A673 (cell line): Measurements from ENCODE around the gene RHOC.

Experiments
- EZH2 ChIP-seq: fragments of 200-600 bp; sonication (generic); IDR thresholded peaks from 2 replicates; pipeline ENCODE4 v1.6.1; 2017; ENCODE audit warnings: borderline replicate concordance, low read depth, mild to moderate bottlenecking, mixed read lengths, antibody characterized with exemption, low read length; ENCODE audit not compliant: poor library complexity, severe bottlenecking
- TF ChIP-seq, protein P1 (sequence below): fragments of 300-800, 200-600 bp; sonication (generic); conservative IDR thresholded peaks from 2 replicates; pipeline ENCODE4 v1.5.1; 2017; ENCODE audit warnings: low read depth, mild to moderate bottlenecking, antibody characterized with exemption, low read length, moderate library complexity, mixed read lengths

DNA sequence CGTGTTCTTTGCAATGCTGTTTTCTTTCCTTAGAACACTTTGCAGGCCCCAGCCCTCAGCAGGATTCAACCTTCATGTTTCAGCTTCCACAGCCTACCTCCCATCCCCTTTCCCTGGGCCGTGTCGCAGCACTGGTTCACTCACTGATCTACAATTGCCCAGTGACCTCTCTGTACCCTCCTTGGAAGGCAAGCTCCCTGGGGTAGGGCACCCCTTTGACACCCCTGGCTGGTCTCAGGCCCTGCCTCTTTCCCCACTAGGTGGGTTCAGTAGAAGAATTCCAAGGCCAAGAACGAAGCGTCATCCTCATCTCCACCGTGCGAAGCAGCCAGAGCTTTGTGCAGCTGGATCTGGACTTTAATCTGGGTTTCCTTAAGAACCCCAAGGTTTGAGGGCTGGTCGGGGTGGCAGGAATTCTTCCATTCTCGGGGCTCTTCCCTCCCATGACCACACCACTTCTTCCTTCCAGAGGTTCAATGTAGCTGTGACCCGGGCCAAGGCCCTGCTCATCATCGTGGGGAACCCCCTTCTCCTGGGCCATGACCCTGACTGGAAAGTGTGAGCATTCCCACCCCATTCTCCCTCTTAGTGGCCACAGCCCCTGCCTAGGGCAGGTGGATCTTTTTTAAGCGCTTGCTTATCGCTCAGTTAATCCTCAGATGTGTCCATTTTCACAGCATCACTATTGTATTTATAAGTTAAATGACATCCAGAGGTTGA, 7.3 kb downstream of the RHOC start:
- TF ChIP-seq, protein P1, sequence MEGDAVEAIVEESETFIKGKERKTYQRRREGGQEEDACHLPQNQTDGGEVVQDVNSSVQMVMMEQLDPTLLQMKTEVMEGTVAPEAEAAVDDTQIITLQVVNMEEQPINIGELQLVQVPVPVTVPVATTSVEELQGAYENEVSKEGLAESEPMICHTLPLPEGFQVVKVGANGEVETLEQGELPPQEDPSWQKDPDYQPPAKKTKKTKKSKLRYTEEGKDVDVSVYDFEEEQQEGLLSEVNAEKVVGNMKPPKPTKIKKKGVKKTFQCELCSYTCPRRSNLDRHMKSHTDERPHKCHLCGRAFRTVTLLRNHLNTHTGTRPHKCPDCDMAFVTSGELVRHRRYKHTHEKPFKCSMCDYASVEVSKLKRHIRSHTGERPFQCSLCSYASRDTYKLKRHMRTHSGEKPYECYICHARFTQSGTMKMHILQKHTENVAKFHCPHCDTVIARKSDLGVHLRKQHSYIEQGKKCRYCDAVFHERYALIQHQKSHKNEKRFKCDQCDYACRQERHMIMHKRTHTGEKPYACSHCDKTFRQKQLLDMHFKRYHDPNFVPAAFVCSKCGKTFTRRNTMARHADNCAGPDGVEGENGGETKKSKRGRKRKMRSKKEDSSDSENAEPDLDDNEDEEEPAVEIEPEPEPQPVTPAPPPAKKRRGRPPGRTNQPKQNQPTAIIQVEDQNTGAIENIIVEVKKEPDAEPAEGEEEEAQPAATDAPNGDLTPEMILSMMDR = no peak
- TF ChIP-seq EZH2 = no peak
